IPS-NIHi7 (cell line): ENCODE results near the gene CNKSR2.

Experiments used
- DNase-seq: peaks from one replicate; pipeline ENCODE4 v3.0.0; 2012; ENCODE audit warnings: mixed read lengths; ENCODE audit errors: extremely low spot score

Gene CNKSR2

GRCh38 chrX:21374163-21374993 lies at the start of gene CNKSR2:
Gene CNKSR2 (plus strand): TSS chrX:21374418. CDS start chrX:21374898, 480 bp downstream.
- DNase-seq = peak; percentile 91

- no peak for DNase-seq
Observed at GRCh38 chrX:21354725-21355124, 19.5 kb upstream of the CNKSR2 start.

- no peak for DNase-seq
Observed at GRCh38 chrX:21355831-21356230, 18.4 kb upstream of the CNKSR2 start.

GRCh38 chrX:21369613-21370012 lies 4.6 kb upstream of the CNKSR2 start:
- DNase-seq = no peak

- no peak for DNase-seq
Observed at GRCh38 chrX:21373001-21373400, 1.2 kb upstream of the CNKSR2 start.

- DNase-seq = peak; percentile 25
Observed at GRCh38 chrX:21373637-21374162, 518 bp upstream of the CNKSR2 start.

- peak; percentile 31 for DNase-seq
Observed at GRCh38 chrX:21374994-21375707, 933 bp downstream of the CNKSR2 start.

- DNase-seq = peak; percentile 54
Observed at GRCh38 chrX:21375708-21376009, 1.4 kb downstream of the CNKSR2 start.

- no peak for DNase-seq
Observed at GRCh38 chrX:21376636-21377035, 2.4 kb downstream of the CNKSR2 start.

GRCh38 chrX:21379991-21380390 lies 5.8 kb downstream of the CNKSR2 start:
- no peak for DNase-seq

GRCh38 chrX:21382715-21383114 lies 8.5 kb downstream of the CNKSR2 start:
- no peak for DNase-seq

GRCh38 chrX:21383546-21383945 lies 9.3 kb downstream of the CNKSR2 start:
- no peak for DNase-seq

- DNase-seq = peak; percentile 8
Observed at GRCh38 chrX:21384178-21384577, 10.0 kb downstream of the CNKSR2 start.

GRCh38 chrX:21394792-21395191 lies 20.6 kb downstream of the CNKSR2 start:
- DNase-seq = no peak

- no peak for DNase-seq
Observed at GRCh38 chrX:21398426-21398825, 24.2 kb downstream of the CNKSR2 start.

- no peak for DNase-seq
Observed at GRCh38 chrX:21400408-21401121, 26.3 kb downstream of the CNKSR2 start.

GRCh38 chrX:21408307-21408706 lies 34.1 kb downstream of the CNKSR2 start:
- DNase-seq = no peak

GRCh38 chrX:21408788-21409187 lies 34.6 kb downstream of the CNKSR2 start:
- DNase-seq = no peak

- no peak for DNase-seq
Observed at GRCh38 chrX:21412029-21412428, 37.8 kb downstream of the CNKSR2 start.

GRCh38 chrX:21412883-21413282 lies 38.7 kb downstream of the CNKSR2 start:
- DNase-seq = no peak

- DNase-seq = no peak
Observed at GRCh38 chrX:21427086-21427485, 52.9 kb downstream of the CNKSR2 start.

- no peak for DNase-seq
Observed at GRCh38 chrX:21437036-21437435, 62.8 kb downstream of the CNKSR2 start.
